Neural progenitor cell (in vitro differentiated cells): ENCODE results near the gene GABRG3.

Experiments
- EZH2 ChIP-seq: fragments of 200-600 bp; sonication (generic); IDR thresholded peaks from 2 replicates; pipeline ENCODE4 v1.6.1; 2017; ENCODE audit warnings: antibody characterized with exemption, mild to moderate bottlenecking, moderate library complexity
- EZH2phosphoT487 ChIP-seq: fragments of 200-600 bp; sonication (generic); IDR thresholded peaks from 2 replicates; pipeline ENCODE4 v1.6.1; 2017; ENCODE audit warnings: antibody characterized with exemption
- TF ChIP-seq, protein P1 (sequence below): fragments of 200-600 bp; sonication (generic); IDR thresholded peaks from 2 replicates; pipeline ENCODE4 v1.5.1; 2017; ENCODE audit warnings: antibody characterized with exemption, mild to moderate bottlenecking

GRCh38 chr15:27535445-27536129 lies 564.6 kb downstream of the GABRG3 start:
- TF ChIP-seq, protein P1, sequence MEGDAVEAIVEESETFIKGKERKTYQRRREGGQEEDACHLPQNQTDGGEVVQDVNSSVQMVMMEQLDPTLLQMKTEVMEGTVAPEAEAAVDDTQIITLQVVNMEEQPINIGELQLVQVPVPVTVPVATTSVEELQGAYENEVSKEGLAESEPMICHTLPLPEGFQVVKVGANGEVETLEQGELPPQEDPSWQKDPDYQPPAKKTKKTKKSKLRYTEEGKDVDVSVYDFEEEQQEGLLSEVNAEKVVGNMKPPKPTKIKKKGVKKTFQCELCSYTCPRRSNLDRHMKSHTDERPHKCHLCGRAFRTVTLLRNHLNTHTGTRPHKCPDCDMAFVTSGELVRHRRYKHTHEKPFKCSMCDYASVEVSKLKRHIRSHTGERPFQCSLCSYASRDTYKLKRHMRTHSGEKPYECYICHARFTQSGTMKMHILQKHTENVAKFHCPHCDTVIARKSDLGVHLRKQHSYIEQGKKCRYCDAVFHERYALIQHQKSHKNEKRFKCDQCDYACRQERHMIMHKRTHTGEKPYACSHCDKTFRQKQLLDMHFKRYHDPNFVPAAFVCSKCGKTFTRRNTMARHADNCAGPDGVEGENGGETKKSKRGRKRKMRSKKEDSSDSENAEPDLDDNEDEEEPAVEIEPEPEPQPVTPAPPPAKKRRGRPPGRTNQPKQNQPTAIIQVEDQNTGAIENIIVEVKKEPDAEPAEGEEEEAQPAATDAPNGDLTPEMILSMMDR, result no peak
- TF ChIP-seq EZH2phosphoT487, result no peak
- no peak for TF ChIP-seq EZH2
